ENCODE data around the gene GPATCH3. TPM values are rescaled to one million over a fixed set of nuclear protein-coding genes. Genes with fewer than 3 reads are reported as not detected.
"Not testable (repeated sequence)": the region's sequence is repeated elsewhere in the genome, so short reads cannot be mapped to it uniquely, and the experiment has no call there.

Gene GPATCH3, protein sequence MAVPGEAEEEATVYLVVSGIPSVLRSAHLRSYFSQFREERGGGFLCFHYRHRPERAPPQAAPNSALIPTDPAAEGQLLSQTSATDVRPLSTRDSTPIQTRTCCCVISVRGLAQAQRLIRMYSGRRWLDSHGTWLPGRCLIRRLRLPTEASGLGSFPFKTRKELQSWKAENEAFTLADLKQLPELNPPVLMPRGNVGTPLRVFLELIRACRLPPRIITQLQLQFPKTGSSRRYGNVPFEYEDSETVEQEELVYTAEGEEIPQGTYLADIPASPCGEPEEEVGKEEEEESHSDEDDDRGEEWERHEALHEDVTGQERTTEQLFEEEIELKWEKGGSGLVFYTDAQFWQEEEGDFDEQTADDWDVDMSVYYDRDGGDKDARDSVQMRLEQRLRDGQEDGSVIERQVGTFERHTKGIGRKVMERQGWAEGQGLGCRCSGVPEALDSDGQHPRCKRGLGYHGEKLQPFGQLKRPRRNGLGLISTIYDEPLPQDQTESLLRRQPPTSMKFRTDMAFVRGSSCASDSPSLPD
- 9.8 TPM for total RNA-seq

DNA sequence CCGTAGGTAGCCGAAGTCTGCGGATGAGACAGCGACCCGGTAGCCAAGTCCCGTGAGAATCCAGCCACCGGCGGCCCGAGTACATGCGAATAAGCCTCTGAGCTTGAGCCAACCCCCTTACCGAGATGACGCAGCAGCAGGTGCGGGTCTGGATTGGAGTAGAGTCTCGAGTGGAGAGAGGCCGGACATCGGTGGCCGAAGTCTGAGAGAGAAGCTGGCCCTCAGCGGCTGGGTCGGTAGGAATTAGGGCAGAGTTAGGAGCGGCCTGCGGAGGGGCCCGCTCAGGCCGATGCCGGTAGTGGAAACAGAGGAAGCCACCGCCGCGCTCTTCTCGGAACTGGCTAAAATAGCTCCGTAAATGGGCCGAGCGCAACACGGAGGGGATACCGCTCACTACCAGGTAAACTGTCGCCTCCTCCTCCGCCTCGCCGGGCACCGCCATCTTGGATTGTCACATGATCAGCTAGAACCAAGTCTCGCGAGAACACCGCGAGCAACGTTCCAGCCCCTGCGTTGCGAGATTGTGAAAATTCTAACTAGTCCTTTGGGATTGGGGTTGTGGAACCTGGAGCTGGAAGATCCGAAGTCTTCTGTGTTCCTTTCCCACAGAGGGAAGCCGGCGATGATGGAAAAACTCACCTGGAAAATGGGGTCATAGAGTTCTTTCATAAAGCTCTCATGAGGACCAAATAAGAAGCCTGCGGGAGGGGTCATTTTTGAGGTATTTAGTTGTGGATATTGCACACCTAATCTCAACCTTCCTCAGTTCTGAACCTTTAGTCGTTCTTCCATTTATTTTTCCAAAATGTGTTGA is at the start of gene GPATCH3:
TSS of gene GPATCH3 (minus strand) at position 467 of the 814 bp plus-strand sequence. CDS start at position 442, 25 bp downstream.
- no peak for FAIRE-seq
- DNase-seq (ENCODE audit: low spot score in 2 of 2): peak; percentile 78 to 89

- no peak for DNase-seq (ENCODE audit: low spot score in 2 of 2)
- FAIRE-seq: no peak
Observed at GRCh38 chr1:26949926-26950319, 49.7 kb upstream of the GPATCH3 start.

- no peak for FAIRE-seq
- DNase-seq (ENCODE audit: low spot score in 2 of 2): no peak
Observed at GRCh38 chr1:26949266-26949925, 49.1 kb upstream of the GPATCH3 start.

DNA sequence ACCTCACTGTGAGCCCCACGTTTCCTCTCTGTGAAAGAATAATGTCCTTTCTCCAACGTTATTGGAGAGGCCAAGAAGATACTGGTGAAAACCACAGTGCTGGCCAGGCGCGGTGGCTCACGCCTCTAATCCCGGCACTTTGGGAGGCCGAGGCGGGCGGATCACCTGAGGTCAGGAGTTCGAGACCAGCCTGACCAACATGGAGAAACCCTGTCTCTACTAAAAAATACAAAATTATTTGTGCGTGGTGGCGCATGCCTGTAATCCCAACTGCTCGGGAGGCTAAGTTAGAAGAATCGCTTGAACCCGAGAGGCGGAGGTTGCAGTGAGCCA is 48.4 kb upstream of the GPATCH3 start:
- not testable (repeated sequence) for FAIRE-seq; DNase-seq (ENCODE audit: low spot score in 2 of 2)

GRCh38 chr1:26946270-26946669 is 46.0 kb upstream of the GPATCH3 start:
- DNase-seq (ENCODE audit: low spot score in 2 of 2): no peak
- no peak for FAIRE-seq

DNA sequence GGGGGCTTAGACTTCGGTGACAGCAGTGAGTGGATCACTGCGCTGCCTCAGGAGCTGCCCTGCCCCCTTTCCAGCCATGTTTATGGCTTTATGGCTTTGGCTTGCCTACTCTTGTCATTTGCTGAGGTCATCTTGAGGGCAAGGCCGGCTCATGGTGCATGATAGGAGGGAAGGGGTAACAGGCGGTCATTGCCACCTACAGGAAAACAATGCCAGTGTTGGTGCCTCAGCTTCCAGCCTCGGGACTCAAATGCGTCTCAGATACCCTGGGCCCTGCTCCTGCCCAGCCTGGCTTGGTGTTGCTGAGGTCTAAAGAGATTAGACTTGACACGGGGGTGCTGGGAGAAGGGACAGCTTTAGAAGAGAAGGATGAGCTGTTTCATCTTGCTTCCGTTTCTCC is 45.5 kb upstream of the GPATCH3 start:
- FAIRE-seq (no peak), DNase-seq (ENCODE audit: low spot score in 2 of 2) (no peak)

- DNase-seq (ENCODE audit: low spot score in 2 of 2): no peak
- no peak for FAIRE-seq
Observed at GRCh38 chr1:26945138-26945537, 44.9 kb upstream of the GPATCH3 start.

- FAIRE-seq: no peak
- DNase-seq (ENCODE audit: low spot score in 2 of 2): no peak
Observed at GRCh38 chr1:26942656-26943055, 42.4 kb upstream of the GPATCH3 start.

DNA sequence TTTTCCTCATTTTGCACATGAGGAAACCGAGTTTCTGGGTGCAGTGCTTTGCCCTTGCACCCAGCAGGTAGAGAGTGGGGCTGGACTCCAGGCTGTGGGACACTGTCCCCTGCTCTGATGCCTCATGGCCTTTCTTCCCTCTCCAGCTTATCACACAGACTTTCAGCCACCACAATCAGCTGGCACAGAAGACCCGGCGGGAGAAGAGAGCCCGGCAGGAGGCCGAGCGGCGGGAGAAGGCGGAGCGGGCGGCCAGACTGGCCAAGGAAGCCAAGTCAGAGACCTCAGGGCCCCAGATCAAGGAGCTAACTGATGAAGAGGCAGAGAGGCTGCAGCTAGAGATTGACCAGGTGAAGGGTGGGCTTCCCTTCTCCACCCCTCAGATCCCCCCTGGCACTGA is 41.0 kb upstream of the GPATCH3 start:
- no peak for DNase-seq (ENCODE audit: low spot score in 2 of 2)
- no peak for FAIRE-seq

DNA sequence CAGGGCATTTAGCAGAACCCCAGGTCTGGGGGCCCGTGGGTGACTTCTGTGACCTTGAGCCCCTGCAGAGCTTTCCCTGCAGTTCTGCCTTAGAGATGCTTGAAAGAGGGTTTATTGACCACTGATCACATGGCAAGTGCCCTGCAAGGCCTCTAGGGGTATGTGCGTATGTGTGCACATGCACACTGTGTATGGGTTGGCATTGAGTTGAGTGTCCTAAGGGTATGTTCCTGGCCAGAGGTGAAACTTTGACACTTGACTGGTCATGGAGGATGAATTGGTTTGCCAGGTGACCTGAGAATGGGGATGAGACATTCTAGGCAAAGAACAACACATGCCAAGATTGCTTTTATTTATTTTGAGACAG is 38.4 kb upstream of the GPATCH3 start:
- DNase-seq (ENCODE audit: low spot score in 2 of 2): no peak
- FAIRE-seq: no peak

DNA sequence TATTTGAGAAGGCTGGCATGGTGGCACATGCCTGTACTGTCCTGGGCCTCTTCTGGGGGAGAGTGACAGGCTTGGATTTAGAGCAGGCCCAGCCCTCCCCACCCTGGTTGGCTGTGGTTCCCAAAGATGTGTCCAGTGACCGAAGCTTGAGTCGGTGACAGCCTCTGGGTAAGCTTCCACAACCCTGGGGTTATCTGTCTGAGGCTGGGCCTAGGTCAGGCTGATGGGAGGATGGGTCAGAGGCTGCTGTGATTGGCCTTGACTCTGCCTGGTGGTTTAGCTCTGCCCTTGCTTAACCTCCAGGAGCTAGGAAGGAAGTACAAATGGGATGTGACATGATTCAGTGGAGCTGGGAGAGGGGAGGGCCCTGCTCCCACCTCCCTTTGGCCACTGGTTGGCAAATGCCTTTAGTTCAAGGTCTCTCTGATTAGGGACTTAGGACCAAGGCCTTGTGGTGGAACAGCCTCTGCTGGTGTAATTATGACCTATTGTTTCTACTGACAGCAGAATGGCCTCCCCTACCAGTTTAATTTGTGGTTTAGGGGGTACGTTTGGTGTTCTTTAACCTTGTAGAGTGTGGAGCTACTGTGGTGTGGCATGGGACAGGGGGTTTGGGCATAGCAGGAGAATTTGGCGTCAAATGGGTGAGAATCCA is 37.9 kb upstream of the GPATCH3 start:
- no peak for FAIRE-seq
- no peak for DNase-seq (ENCODE audit: low spot score in 2 of 2)

GRCh38 chr1:26936823-26937222 is 36.6 kb upstream of the GPATCH3 start:
- no peak for FAIRE-seq
- no peak for DNase-seq (ENCODE audit: low spot score in 2 of 2)

GRCh38 chr1:26932531-26932930 is 32.3 kb upstream of the GPATCH3 start:
- no peak for DNase-seq (ENCODE audit: low spot score in 2 of 2)
- FAIRE-seq: no peak

GRCh38 chr1:26923711-26924110 is 23.4 kb upstream of the GPATCH3 start:
- DNase-seq (ENCODE audit: low spot score in 2 of 2) (no peak), FAIRE-seq (no peak)

GRCh38 chr1:26922901-26923300 is 22.6 kb upstream of the GPATCH3 start:
- DNase-seq (ENCODE audit: low spot score in 2 of 2): no peak
- FAIRE-seq: no peak

GRCh38 chr1:26922431-26922729 is 22.1 kb upstream of the GPATCH3 start:
- FAIRE-seq: no peak

GRCh38 chr1:26921540-26922430 is 21.5 kb upstream of the GPATCH3 start, which contains the start of gene NUDC:
Gene NUDC, plus strand, starts transcription at chr1:26921743. Its CDS starts 106 bp downstream, at chr1:26921849.
- FAIRE-seq (peak; percentile 98), DNase-seq (ENCODE audit: low spot score in 2 of 2) (peak; percentile 95 to 98)

More at GRCh38 chr1:26922431-26922729, 22.1 kb upstream of the GPATCH3 start:
- no peak for DNase-seq (ENCODE audit: low spot score in 2 of 2)

GRCh38 chr1:26921126-26921539 is 20.9 kb upstream of the GPATCH3 start:
- DNase-seq (ENCODE audit: low spot score in 2 of 2): no peak
- no peak for FAIRE-seq

GRCh38 chr1:26915204-26915842 is 15.1 kb upstream of the GPATCH3 start:
- no peak for FAIRE-seq
- DNase-seq (ENCODE audit: low spot score in 2 of 2): no peak
